SK-N-SH treated with all-trans-retinoic acid at 6 μM for 48 hours (cell line): Measurements from ENCODE around the gene ULK1.

Experiments
- ARNTL ChIP-seq: fragments of 450-650 bp; formaldehyde crosslinking; IDR thresholded peaks from 2 replicates; pipeline ENCODE4 v1.5.0; 2020; ENCODE audit warnings: low read depth, mild to moderate bottlenecking, moderate library complexity, borderline replicate concordance
- BACH2 ChIP-seq: fragments of 250-450 bp; sonication (Bioruptor Pico); IDR thresholded peaks from 2 replicates; pipeline ENCODE4 v1.9.0; 2021; ENCODE audit warnings: mild to moderate bottlenecking, borderline replicate concordance
- CSDC2 ChIP-seq: fragments of 250-450 bp; sonication (Bioruptor Pico); IDR thresholded peaks from 2 replicates; pipeline ENCODE4 v1.5.0; 2020; ENCODE audit warnings: mild to moderate bottlenecking, moderate library complexity
- ISL1 ChIP-seq: fragments of 250-450 bp; sonication (Bioruptor Pico); IDR thresholded peaks from 2 replicates; pipeline ENCODE4 v2.1.2; 2022; ENCODE audit warnings: mild to moderate bottlenecking, moderate library complexity
- PATZ1 ChIP-seq: fragments of 250-450 bp; sonication (Bioruptor Pico); IDR thresholded peaks from 2 replicates; pipeline ENCODE4 v1.8.0; 2020; ENCODE audit warnings: mild to moderate bottlenecking, moderate library complexity, borderline replicate concordance
- POU6F1 ChIP-seq: fragments of 250-450 bp; sonication (Bioruptor Pico); IDR thresholded peaks from 2 replicates; pipeline ENCODE4 v1.8.0; 2021; ENCODE audit warnings: low read depth, mild to moderate bottlenecking, moderate library complexity, borderline replicate concordance
- PPARA ChIP-seq: fragments of 250-450 bp; sonication (Bioruptor Pico); IDR thresholded peaks from 2 replicates; pipeline ENCODE4 v1.5.0; 2020; ENCODE audit warnings: mild to moderate bottlenecking, borderline replicate concordance
- RARB ChIP-seq: fragments of 250-450 bp; sonication (Bioruptor Pico); IDR thresholded peaks from 2 replicates; pipeline ENCODE4 v1.8.0; 2021; ENCODE audit warnings: mild to moderate bottlenecking, moderate library complexity
- TCF4 ChIP-seq: fragments of 250-450 bp; sonication (Bioruptor Pico); IDR thresholded peaks from 2 replicates; pipeline ENCODE4 v1.8.0; 2021; ENCODE audit warnings: mild to moderate bottlenecking, moderate library complexity, borderline replicate concordance
- ZC3H10 ChIP-seq: fragments of 250-450 bp; sonication (Bioruptor Pico); IDR thresholded peaks from 2 replicates; pipeline ENCODE4 v1.5.1; 2021; ENCODE audit warnings: mild to moderate bottlenecking, moderate library complexity
- ZFP3 ChIP-seq: fragments of 250-450 bp; sonication (Bioruptor Pico); IDR thresholded peaks from 2 replicates; pipeline ENCODE4 v1.5.0; 2020; ENCODE audit warnings: mild to moderate bottlenecking, moderate library complexity
- ZFP30 ChIP-seq: fragments of 450-650 bp; formaldehyde crosslinking; IDR thresholded peaks from 2 replicates; pipeline ENCODE4 v1.5.0; 2022; ENCODE audit warnings: mild to moderate bottlenecking, moderate library complexity
- TF ChIP-seq, protein P1 (sequence below): fragments of 250-450 bp; sonication (Bioruptor Pico); IDR thresholded peaks from 2 replicates; pipeline ENCODE4 v1.5.1; 2020; ENCODE audit warnings: low read depth, mild to moderate bottlenecking, moderate library complexity
- TF ChIP-seq, protein P2 (sequence below): fragments of 250-450 bp; sonication (Bioruptor Pico); IDR thresholded peaks from 2 replicates; pipeline ENCODE4 v1.5.0; 2020; ENCODE audit warnings: mild to moderate bottlenecking, moderate library complexity

- TF ChIP-seq ARNTL (CRISPR knock-in tag): no peak
- no peak for TF ChIP-seq RARB
- no peak for TF ChIP-seq POU6F1 (CRISPR knock-in tag)
- TF ChIP-seq, protein P1, sequence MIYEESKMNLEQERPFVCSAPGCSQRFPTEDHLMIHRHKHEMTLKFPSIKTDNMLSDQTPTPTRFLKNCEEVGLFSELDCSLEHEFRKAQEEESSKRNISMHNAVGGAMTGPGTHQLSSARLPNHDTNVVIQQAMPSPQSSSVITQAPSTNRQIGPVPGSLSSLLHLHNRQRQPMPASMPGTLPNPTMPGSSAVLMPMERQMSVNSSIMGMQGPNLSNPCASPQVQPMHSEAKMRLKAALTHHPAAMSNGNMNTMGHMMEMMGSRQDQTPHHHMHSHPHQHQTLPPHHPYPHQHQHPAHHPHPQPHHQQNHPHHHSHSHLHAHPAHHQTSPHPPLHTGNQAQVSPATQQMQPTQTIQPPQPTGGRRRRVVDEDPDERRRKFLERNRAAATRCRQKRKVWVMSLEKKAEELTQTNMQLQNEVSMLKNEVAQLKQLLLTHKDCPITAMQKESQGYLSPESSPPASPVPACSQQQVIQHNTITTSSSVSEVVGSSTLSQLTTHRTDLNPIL: no peak
- TF ChIP-seq PATZ1 (CRISPR knock-in tag): peak; percentile 50; the same call in 1 of the 2 replicates
- no peak for TF ChIP-seq ISL1 (CRISPR knock-in tag)
- TF ChIP-seq, protein P2, sequence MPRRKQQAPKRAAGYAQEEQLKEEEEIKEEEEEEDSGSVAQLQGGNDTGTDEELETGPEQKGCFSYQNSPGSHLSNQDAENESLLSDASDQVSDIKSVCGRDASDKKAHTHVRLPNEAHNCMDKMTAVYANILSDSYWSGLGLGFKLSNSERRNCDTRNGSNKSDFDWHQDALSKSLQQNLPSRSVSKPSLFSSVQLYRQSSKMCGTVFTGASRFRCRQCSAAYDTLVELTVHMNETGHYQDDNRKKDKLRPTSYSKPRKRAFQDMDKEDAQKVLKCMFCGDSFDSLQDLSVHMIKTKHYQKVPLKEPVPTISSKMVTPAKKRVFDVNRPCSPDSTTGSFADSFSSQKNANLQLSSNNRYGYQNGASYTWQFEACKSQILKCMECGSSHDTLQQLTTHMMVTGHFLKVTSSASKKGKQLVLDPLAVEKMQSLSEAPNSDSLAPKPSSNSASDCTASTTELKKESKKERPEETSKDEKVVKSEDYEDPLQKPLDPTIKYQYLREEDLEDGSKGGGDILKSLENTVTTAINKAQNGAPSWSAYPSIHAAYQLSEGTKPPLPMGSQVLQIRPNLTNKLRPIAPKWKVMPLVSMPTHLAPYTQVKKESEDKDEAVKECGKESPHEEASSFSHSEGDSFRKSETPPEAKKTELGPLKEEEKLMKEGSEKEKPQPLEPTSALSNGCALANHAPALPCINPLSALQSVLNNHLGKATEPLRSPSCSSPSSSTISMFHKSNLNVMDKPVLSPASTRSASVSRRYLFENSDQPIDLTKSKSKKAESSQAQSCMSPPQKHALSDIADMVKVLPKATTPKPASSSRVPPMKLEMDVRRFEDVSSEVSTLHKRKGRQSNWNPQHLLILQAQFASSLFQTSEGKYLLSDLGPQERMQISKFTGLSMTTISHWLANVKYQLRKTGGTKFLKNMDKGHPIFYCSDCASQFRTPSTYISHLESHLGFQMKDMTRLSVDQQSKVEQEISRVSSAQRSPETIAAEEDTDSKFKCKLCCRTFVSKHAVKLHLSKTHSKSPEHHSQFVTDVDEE (CRISPR knock-in tag): no peak
- no peak for TF ChIP-seq PPARA (CRISPR knock-in tag)
- no peak for TF ChIP-seq TCF4 (CRISPR knock-in tag)
- no peak for TF ChIP-seq CSDC2 (CRISPR knock-in tag)
- TF ChIP-seq ZFP3 (CRISPR knock-in tag): no peak
- TF ChIP-seq ZFP30 (CRISPR knock-in tag): no peak
- TF ChIP-seq BACH2 (CRISPR knock-in tag): no peak
- TF ChIP-seq ZC3H10 (CRISPR knock-in tag): no peak
Observed at GRCh38 chr12:131912518-131913274, 18.3 kb downstream of the ULK1 start.
